ENCODE results near the gene CNOT6.
A peak's percentile ranks its signal among the peaks of the same experiment; 100 is the strongest.

Gene CNOT6

DNA sequence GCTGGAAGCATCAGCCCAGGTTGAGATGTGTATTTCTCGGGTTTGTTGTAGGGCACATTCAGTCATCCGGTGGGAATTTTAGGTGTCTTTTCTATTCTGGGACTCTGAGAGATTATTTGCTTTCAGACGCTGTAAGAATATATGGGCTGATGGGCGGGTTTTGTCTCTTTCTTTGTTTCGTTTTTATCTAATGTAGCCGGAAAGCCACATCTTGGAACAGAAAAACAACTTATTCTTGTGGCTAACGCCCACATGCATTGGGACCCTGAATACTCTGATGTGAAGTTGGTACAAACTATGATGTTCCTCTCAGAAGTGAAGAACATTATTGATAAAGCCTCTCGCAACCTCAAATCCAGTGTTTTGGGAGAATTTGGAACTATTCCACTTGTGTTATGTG lies 74.7 kb downstream of the CNOT6 start:
- no peak for DNase-seq (ENCODE audit: low read depth, low spot score)

GRCh38 chr5:180575571-180575970 lies 81.4 kb downstream of the CNOT6 start:
- DNase-seq (ENCODE audit: low read depth, low spot score): no peak

- no peak for DNase-seq (ENCODE audit: low read depth, low spot score)
These were observed 86.5 kb downstream of the CNOT6 start for GRCh38 chr5:180580681-180581080.

- no peak for DNase-seq (ENCODE audit: low read depth, low spot score)
These were observed 89.6 kb downstream of the CNOT6 start for GRCh38 chr5:180583738-180584137.

DNA sequence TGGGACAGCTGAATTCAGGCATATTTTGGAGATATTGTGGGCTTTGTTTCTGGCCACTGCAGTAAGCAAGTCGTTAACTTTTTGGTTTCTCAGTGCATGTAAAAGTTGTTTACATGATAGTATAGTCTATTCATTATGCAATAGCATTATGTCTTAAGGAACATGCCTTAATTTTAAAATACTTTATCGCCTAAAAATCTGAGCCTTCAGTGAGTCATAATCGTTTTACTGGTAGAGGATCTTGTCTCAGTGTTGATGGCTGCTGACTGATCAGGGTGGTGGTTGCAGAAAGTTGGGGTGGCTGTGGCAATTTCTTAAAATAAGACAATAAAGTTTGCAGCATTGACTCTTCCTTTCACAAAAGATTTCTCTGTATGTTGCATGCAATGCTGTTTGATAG lies 92.0 kb downstream of the CNOT6 start:
- no peak for DNase-seq (ENCODE audit: low read depth, low spot score)

GRCh38 chr5:180586870-180587269 lies 92.7 kb downstream of the CNOT6 start:
- DNase-seq (ENCODE audit: low read depth, low spot score): no peak

- peak; percentile 22 for DNase-seq (ENCODE audit: low read depth, low spot score)
These were observed 95.8 kb downstream of the CNOT6 start for GRCh38 chr5:180589771-180590542.

DNA sequence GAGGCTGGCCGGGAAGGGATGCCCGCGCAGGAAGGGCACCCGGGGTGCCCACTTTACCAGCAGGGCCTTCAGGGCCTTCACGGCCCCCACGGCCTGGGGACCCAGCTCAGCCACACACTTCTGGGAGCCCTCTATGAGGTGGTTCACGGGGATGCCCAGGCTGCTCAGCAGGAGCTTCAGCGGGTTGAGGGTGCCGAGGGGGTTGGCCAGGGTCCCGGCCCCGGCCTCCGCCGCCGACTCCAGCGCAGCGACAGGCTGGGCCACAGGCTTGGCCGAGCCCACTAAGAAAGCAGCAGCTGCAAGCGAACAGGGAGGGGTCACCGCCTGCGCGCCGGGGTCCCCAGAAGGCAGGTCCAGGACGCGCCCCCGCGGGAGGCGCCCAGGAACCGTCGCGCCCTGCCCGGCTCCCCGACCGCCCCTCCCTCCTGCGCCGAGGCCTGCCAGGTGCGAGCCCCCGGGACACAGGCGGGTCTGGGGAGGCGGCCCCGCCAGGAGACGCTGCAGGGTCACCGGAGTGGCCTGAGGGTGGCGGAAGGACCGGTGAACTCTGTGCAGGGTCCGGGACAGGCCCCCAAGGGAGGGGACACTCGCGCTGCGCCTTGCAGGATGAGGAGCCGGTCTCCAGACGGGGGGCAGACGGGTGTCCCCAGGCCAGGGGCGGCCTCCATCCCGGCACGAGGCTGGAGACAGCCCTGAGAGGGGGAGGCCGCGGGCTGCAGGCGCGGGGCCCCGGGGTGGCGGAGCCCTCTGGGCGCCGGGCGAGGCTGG lies 96.5 kb downstream of the CNOT6 start:
- DNase-seq (ENCODE audit: low read depth, low spot score): peak; percentile 32

DNA sequence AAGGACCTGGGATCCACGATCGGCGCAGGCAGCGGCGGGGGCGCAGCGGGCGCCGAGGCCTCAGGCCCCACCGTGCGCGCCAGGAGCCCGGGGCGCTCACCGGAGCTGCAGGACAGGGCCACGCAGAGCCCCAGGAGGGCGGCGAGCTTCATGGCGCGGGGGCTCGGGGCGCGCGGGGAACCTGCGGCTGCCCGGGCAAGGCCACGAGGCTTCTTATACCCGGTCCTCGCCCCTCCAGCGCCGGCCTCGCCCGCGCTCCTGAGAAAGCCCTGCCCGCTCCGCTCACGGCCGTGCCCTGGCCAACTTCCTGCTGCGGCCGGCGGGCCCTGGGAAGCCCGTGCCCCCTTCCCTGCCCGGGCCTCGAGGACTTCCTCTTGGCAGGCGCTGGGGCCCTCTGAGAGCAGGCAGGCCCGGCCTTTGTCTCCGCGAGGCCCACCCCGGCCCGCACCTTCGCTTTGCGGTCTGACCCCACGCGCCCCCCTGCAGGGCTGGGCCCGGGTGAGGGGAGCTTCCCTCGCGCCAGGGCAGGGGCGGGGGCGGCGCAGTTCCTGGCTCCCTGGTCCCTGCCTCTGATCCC lies 97.2 kb downstream of the CNOT6 start, which contains the start of gene SCGB3A1:
Gene SCGB3A1 (minus strand): TSS at position 189 of the 577 bp plus-strand sequence. CDS start 37 bp downstream, at position 152.
- peak; percentile 40 for DNase-seq (ENCODE audit: low read depth, low spot score)

DNA sequence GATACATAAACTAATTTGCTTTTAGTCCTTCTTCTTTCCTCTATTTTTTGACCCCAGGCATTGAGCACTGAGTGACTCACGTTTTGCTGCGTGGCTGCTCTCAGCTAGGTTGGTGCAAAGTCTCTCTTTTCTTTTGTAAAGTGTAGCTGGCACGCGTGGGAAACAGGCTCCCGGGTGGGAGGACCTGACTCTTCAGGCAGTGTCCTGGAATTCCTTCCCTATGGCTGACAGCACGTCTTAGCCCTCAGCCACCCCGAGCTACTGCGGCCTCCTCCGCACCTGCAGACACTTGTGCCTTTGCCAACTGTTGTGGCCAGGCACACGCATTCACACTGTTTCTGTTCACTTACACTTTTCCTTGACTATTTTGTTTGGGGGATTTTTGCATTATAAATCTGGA lies 98.0 kb downstream of the CNOT6 start:
- DNase-seq (ENCODE audit: low read depth, low spot score): no peak

DNA sequence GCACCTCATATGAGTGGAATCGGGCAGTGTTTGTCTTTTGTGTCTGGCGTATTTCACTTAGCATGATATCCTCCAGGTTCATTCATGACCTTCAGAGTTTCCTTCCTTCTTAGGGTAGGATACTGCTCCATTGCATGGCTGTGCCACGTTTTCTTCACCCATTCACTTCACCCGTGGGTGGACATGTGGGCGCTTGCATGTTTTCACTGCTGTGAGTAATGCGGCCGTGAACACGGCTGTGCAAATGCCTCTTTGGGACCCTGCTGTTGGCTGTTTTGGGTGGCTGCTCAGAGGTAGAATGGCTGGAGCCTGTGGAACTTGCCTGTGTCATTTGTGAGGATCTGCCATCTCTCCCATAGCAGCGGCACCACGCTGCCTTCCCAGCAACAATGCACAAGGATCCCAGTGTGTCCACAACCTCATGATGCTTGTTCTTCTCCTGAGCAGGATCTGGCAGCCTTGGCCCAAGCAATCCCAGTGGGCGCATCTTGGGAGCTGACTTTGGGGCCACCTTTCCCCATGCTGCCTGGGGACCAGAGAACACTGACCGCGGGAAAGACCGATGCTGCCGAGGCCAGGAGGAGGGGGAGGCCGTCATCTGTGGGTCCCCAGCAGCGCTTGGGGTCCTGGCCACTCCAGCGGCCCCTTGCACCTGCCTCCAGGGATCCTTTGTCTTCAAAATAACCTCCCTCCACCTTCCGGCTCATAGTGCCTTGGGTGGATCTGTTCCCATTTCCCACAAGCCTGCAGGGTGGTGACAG lies 99.4 kb downstream of the CNOT6 start:
- DNase-seq (ENCODE audit: low read depth, low spot score): no peak

DNA sequence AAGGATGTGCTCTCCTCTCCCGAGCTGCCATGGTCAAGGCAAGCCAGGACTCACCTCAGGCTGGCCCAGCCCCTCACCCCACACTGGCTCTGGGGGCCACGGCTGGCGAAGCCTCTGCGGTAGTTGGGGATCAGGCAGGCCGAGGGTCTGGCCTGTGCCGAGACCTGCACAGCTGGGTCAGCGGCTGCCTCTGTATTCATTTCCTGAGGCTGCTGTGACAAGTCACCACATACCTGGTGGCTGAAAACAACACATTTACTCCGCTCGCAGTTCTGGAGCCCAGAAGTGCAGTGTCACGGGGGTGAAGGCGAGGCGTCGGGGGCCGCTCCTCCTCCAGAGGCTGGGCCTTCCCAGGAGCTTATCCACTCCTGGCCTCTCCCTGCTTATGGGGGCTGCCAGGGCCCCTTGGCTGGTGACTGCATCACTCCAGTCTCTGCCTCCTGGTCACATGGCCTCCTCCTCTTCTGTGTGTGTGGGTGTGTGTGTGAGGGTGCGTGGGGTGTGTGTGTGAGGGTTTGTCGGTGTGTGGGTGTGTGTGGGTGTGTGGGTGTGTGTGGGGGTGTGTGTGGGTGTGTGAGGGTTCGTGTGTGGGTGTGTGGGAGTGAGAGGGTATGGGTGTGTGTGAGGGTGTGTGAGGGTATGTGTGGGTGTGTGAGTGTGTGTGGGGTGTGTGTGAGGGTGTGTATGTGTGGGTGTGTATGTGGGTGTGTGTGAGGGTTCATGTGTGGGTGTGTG lies 100.3 kb downstream of the CNOT6 start:
- no peak for DNase-seq (ENCODE audit: low read depth, low spot score)

DNA sequence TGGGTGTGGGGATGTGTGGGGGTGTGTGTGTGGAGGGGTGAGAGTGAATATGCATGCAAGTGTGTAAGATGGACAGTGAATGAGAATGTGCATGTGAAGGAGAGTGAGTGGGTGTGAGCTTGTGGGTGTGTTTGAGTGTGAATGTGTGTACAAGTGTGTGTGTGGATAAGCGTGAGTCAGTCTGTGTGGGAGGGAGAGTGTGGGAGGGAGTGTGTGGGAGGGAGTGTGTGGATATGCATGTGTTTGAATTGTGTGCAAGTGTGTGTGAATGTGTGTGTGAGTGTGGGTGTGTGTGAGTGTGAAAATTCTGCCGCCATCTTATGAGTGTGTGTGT lies 100.8 kb downstream of the CNOT6 start:
- DNase-seq (ENCODE audit: low read depth, low spot score): no peak

GRCh38 chr5:180595381-180596114 lies 101.4 kb downstream of the CNOT6 start:
- DNase-seq (ENCODE audit: low read depth, low spot score): no peak

DNA sequence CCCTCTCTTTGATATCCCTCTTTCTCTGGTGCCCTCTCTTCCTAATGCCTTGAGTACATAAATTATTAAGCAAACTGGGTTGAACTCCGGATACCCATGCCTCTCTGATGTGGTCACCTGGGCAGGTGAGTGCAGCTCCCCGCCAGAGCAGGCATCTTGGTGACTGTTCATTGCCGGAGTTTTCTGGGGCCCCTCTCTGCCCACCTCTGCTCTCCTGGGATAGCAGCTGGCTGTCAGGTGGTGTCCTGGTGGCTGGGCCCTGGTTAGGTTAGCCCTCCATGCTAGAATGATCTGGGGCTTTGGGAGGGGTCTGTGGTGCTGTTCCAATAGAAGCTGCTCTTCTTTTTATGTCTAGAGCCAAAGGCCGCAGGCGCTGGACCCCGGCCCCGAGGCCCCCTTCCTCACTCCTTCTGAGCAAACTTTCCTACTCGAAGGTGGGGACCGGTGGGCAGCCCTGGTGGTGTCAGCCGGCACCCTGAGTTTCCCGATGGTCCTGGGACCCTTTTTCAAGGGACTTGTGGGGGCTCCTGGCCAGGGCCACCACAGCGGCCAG lies 102.0 kb downstream of the CNOT6 start:
- DNase-seq (ENCODE audit: low read depth, low spot score): no peak

GRCh38 chr5:180596668-180597231 lies 102.6 kb downstream of the CNOT6 start:
- no peak for DNase-seq (ENCODE audit: low read depth, low spot score)

DNA sequence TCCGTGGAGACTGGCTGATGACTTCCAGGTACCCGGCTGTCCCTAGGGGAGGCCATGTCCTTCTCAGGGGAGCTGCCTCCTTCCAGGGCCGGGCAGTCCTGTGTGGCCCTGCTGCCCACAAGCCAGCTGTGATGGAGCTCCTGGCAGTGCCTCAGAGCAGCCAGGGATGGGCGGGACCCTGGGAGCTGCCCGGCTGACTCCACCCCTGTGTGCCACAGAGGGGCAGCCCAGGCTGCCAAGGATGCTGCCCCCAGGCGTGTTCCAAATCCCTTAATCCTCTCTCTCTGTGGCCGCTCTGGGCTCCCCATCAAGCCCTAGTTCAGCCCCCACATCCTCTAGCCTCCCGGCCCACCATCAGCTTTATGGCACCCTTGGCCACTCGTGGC lies 104.1 kb downstream of the CNOT6 start:
- no peak for DNase-seq (ENCODE audit: low read depth, low spot score)

DNA sequence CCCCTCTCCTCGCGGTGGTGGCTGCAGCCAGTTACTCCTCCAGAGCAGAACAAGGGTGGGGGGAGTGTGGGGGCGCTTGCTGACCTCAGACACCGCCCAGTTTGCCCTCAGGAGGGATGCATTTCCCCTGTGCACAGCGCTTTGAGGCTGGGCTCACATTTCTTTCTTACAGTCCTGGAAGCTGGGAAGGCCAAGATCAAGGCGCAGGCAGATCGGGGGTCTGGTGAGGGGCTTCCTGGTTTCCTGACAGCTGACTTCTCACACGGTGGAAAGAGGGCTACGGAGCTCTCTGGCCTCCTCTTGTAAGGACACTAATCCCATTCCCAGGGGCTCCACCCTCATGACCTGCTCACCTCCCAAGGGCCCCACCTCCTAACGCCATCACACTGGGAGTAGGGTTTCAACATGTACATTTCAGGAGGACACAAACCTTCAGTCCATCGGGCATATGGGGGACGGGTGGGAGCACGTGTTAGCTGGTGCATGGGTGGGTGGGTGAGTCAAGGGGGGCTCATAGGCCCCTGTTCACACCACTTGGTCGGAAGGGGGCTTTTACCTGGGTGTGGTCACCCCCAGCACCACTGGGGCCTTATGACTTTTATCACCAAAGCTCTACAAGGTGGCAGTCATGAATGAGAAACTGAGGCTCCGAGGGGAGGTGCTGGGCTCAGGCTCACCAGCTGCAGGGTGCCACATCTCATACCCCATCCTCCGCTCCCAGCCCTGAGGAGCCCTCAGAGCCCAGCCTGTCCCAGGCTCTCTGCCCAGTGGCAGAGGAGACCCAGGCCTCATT lies 104.8 kb downstream of the CNOT6 start:
- DNase-seq (ENCODE audit: low read depth, low spot score): no peak

GRCh38 chr5:180599590-180599914 lies 105.4 kb downstream of the CNOT6 start:
- no peak for DNase-seq (ENCODE audit: low read depth, low spot score)
